Activated CD8-positive, alpha-beta memory T cell treated with anti-CD3 and anti-CD28 coated beads for 36 hours (primary cell): ENCODE results near the gene TTLL3. TPM values are rescaled to one million over a fixed set of nuclear protein-coding genes. Genes with fewer than 3 reads are reported as not detected.
"Not testable (repeated sequence)": the region's sequence is repeated elsewhere in the genome, so short reads cannot be mapped to it uniquely, and the experiment has no call there.

Experiments used
- CTCF ChIA-PET: fragments of 350-600 bp; sonication (Branson Sonifier 250); formaldehyde crosslinking; loops from one replicate; lab custom pipeline; 2021; ENCODE audit warnings: antibody characterized with exemption; lab: Charles Lee
- POLR2A ChIA-PET: fragments of 350-600 bp; sonication (Branson Sonifier 250); formaldehyde crosslinking; loops from one replicate; lab custom pipeline; 2021; ENCODE audit warnings: antibody characterized with exemption; lab: Charles Lee
- total RNA-seq, 2 experiments: library from RNA; stranded (reverse); gene quantifications; one replicate each; pipeline ENCODE4 v1.2.3, GENCODE V29; 2021

TTLL3 gene
- total RNA-seq, 2 experiments from 2014 or later, result 22.2 to 23.0 TPM

GRCh38 chr3:9870978-9871377 is 60.9 kb downstream of the TTLL3 start:
- CTCF ChIA-PET, result interaction anchor here (0.7 kb wide), 1 partner anchor 65 kb away, joined by 3 read pairs; no protein-coding TSS in a partner anchor
- POLR2A ChIA-PET, result no interaction called here

- CTCF ChIA-PET, POLR2A ChIA-PET: not testable (repeated sequence)
Measured at GRCh38 chr3:9872067-9872466, 62.0 kb downstream of the TTLL3 start.

GRCh38 chr3:9875448-9875847 is 65.4 kb downstream of the TTLL3 start:
- POLR2A ChIA-PET, result no interaction called here
- CTCF ChIA-PET, result no interaction called here

- POLR2A ChIA-PET, result interaction anchor here (0.7 kb wide), 1 partner anchor 33 kb away, joined by 10 read pairs; no protein-coding TSS in a partner anchor
Measured at GRCh38 chr3:9876255-9876654, 66.2 kb downstream of the TTLL3 start.

GRCh38 chr3:9876991-9877390 is 66.9 kb downstream of the TTLL3 start:
- ChIA-PET CTCF (no interaction called here), POLR2A (no interaction called here)

More at GRCh38 chr3:9876255-9876654, 66.2 kb downstream of the TTLL3 start:
- CTCF ChIA-PET, result not testable (repeated sequence)

GRCh38 chr3:9878700-9879099 is 68.6 kb downstream of the TTLL3 start:
- ChIA-PET CTCF (interaction anchor here (0.6 to 0.9 kb wide), 2 partner anchors 34 to 471 kb away, joined by 3 to 4 read pairs; no protein-coding TSS in a partner anchor), POLR2A (no interaction called here)

- CTCF ChIA-PET, result interaction anchor here (0.7 kb wide), 1 partner anchor 98 kb away, joined by 3 read pairs; no protein-coding TSS in a partner anchor
- POLR2A ChIA-PET, result no interaction called here
Measured at GRCh38 chr3:9879830-9880549, 69.9 kb downstream of the TTLL3 start, which contains the start of gene CIDEC. Gene CIDEC (minus strand): TSS chr3:9880253. CDS start chr3:9878486, 1,767 bp downstream.

- POLR2A ChIA-PET, result no interaction called here
- CTCF ChIA-PET, result interaction anchor here (1.0 kb wide), 1 partner anchor 51 kb away, joined by 3 read pairs; no protein-coding TSS in a partner anchor
Measured at GRCh38 chr3:9881441-9881840, 71.4 kb downstream of the TTLL3 start.

- CTCF ChIA-PET, result interaction anchor here (0.7 to 1.3 kb wide), 3 partner anchors 13 to 93 kb away, joined by 3 to 7 read pairs (median 4); no protein-coding TSS in a partner anchor
- POLR2A ChIA-PET, result interaction anchor here (0.5 kb wide), 1 partner anchor 39 kb away, joined by 6 read pairs; no protein-coding TSS in a partner anchor
Measured at GRCh38 chr3:9883706-9884554, 73.9 kb downstream of the TTLL3 start.

- ChIA-PET CTCF (interaction anchor here (1.3 kb wide), 1 partner anchor 93 kb away, joined by 3 read pairs; no protein-coding TSS in a partner anchor), POLR2A (interaction anchor here (0.5 kb wide), 1 partner anchor 39 kb away, joined by 6 read pairs; no protein-coding TSS in a partner anchor)
Measured at GRCh38 chr3:9884555-9885165, 74.6 kb downstream of the TTLL3 start.

Other genes with a start within 250 kb of the TTLL3 start
- 10 to 100 TPM; 45.5 to 50.6 TPM for gene MTMR14, start 160.8 kb upstream of the TTLL3 start, total RNA-seq
- under 1 TPM; 0.10 to 0.40 TPM for gene CPNE9, start 106.4 kb upstream of the TTLL3 start, total RNA-seq
- gene BRPF1, start 78.5 kb upstream of the TTLL3 start, total RNA-seq, result 10 to 100 TPM; 44.4 to 44.8 TPM
- 10 to 100 TPM; 35.3 to 38.6 TPM for gene OGG1, start 60.3 kb upstream of the TTLL3 start, total RNA-seq
- 10 to 100 TPM; 28.3 to 29.5 TPM for gene CAMK1, start 40.3 kb upstream of the TTLL3 start, total RNA-seq
- gene TADA3, start 17.8 kb upstream of the TTLL3 start, total RNA-seq, result 10 to 100 TPM; 57.4 to 58.9 TPM
- gene ARPC4, start 17.2 kb upstream of the TTLL3 start, total RNA-seq, result 100 to 1,000 TPM; 299 to 300 TPM
- gene RPUSD3, start 33.7 kb downstream of the TTLL3 start, total RNA-seq, result 10 to 100 TPM; 80.4 to 81.3 TPM
- gene CIDEC, start 70.0 kb downstream of the TTLL3 start, total RNA-seq, result not detected
- 10 to 100 TPM; 51.8 to 53.3 TPM for gene JAGN1, start 80.3 kb downstream of the TTLL3 start, total RNA-seq
- gene IL17RE, start 92.6 kb downstream of the TTLL3 start, total RNA-seq, result 1 to 10 TPM in 1 of 2 experiments, under 1 TPM in 1; 0.70 to 1.3 TPM
- gene IL17RC, start 106.8 kb downstream of the TTLL3 start, total RNA-seq, result under 1 TPM; 0.19 to 0.27 TPM
- 10 to 100 TPM; 11.7 to 14.1 TPM for gene CRELD1, start 123.6 kb downstream of the TTLL3 start, total RNA-seq
- gene PRRT3, start 142.1 kb downstream of the TTLL3 start, total RNA-seq, result 1 to 10 TPM; 8.3 to 9.4 TPM
- 10 to 100 TPM; 50.4 to 55.5 TPM for gene EMC3, start 176.6 kb downstream of the TTLL3 start, total RNA-seq
- gene FANCD2, start 216.2 kb downstream of the TTLL3 start, total RNA-seq, result 10 to 100 TPM; 67.2 to 71.4 TPM